HCT116 (cell line): ENCODE measurements around the gene MN1. TPM values are rescaled to one million over a fixed set of nuclear protein-coding genes. Genes with fewer than 3 reads are reported as not detected.

Source experiments
- ATAC-seq: fragments of 200-7000 bp; cut with Tn5 transposase; 2 replicates; pipeline ENCODE4 v1.9.1; 2020; ENCODE audit warnings: mild to moderate bottlenecking, moderate library complexity
- BruUV-seq: library from RNA; stranded (reverse); fragments of 400-500 nt; replicated peaks from 2 replicates; lab custom pipeline; 2021; lab: Mats Ljungman, UMichigan
- CTCF ChIA-PET: fragments of 300-600 bp; sonication (Branson Sonifier 250); formaldehyde crosslinking; loops from one replicate; lab custom pipeline; 2021; ENCODE audit warnings: antibody characterized with exemption; lab: Charles Lee
- POLR2A ChIA-PET: fragments of 300-600, 350-600 bp; sonication (Branson Sonifier 250); formaldehyde crosslinking; loops from one replicate; lab custom pipeline; 2021; ENCODE audit warnings: antibody characterized with exemption; lab: Charles Lee
- RAD21 ChIA-PET, 2 experiments: fragments of 300-600 bp; sonication (Branson Sonifier 250); formaldehyde crosslinking; loops; one replicate each; lab custom pipeline; 2023; ENCODE audit warnings: low total read pairs in 2 of 2; ENCODE audit not compliant: uncharacterized antibody in 2 of 2, unreplicated experiment in 2 of 2, low non-redundant PET in 1 of 2; lab: Charles Lee
- DNase-seq: peaks from one replicate; pipeline ENCODE4 v3.0.0-alpha.2; 2010; ENCODE audit warnings: low read depth, low spot score
- H2AFZ ChIP-seq: fragments of 200-600 bp; shearing (Covaris generic), sonication (generic); 2 replicates; pipeline ENCODE4 v1.6.1; 2017; ENCODE audit warnings: low read depth, mixed run types, mixed read lengths, antibody characterized with exemption, low read length; ENCODE audit not compliant: poor library complexity, severe bottlenecking
- H3K27ac ChIP-seq: 2 replicates; pipeline ENCODE4 v1.5.1; 2012; ENCODE audit warnings: low read depth, low read length
- H3K27me3 ChIP-seq: fragments of 200-600 bp; sonication (generic); 2 replicates; pipeline ENCODE4 v1.6.1; 2016; ENCODE audit warnings: mixed run types, low read length, mixed read lengths; ENCODE audit not compliant: insufficient read depth
- H3K36me3 ChIP-seq, 2 experiments: fragments of 200-500 bp in 1 of 2; fragments of 200-600 bp in 1 of 2; sonication (Bioruptor generic) in 1 of 2; sonication (generic) in 1 of 2; 2 replicates each; pipeline versions ENCODE4 v1.5.1 to v1.6.1; 2014 to 2016; ENCODE audit warnings: low read length in 2 of 2, inconsistent platforms in 1 of 2, mixed read lengths in 1 of 2, mixed run types in 1 of 2; ENCODE audit not compliant: insufficient read depth in 2 of 2, control insufficient read depth in 1 of 2
- H3K4me1 ChIP-seq, 2 experiments: fragments of 200-600 bp in 1 of 2; sonication (generic) in 1 of 2; 2 replicates each; pipeline versions ENCODE4 v1.5.1 to v1.6.1; 2012 to 2017; ENCODE audit warnings: low read length in 2 of 2, inconsistent platforms in 1 of 2, mild to moderate bottlenecking in 1 of 2, mixed read lengths in 1 of 2, mixed run types in 1 of 2, moderate library complexity in 1 of 2; ENCODE audit not compliant: insufficient read depth in 2 of 2, control insufficient read depth in 1 of 2
- H3K4me2 ChIP-seq: fragments of 200-600 bp; sonication (generic); 2 replicates; pipeline ENCODE4 v1.6.1; 2017; ENCODE audit warnings: mixed run types, low read length, mixed read lengths
- H3K4me3 ChIP-seq, 2 experiments: fragments of 200-600 bp in 1 of 2; sonication (generic) in 1 of 2; replicated peaks in 1 of 2; 2 replicates each; pipeline ENCODE4 v1.5.1; 2011 to 2016; ENCODE audit warnings: low read length in 2 of 2, control low read depth in 1 of 2, low read depth in 1 of 2, mild to moderate bottlenecking in 1 of 2, mixed read lengths in 1 of 2, mixed run types in 1 of 2
- H3K79me2 ChIP-seq: fragments of 200-600 bp; sonication (generic); 2 replicates; pipeline ENCODE4 v1.6.1; 2017; ENCODE audit warnings: mild to moderate bottlenecking, mixed run types, low read length, moderate library complexity, mixed read lengths; ENCODE audit not compliant: insufficient read depth
- H3K9ac ChIP-seq: fragments of 200-600 bp; sonication (generic); 2 replicates; pipeline ENCODE4 v1.6.1; 2016; ENCODE audit warnings: low read length, mixed read lengths
- H3K9me2 ChIP-seq: fragments of 200-600 bp; sonication (generic), shearing (Covaris generic); 2 replicates; pipeline ENCODE4 v1.6.1; 2017; ENCODE audit warnings: mixed run types, mild to moderate bottlenecking, moderate library complexity; ENCODE audit not compliant: insufficient read depth
- H3K9me3 ChIP-seq, 2 experiments: fragments of 200-500 bp in 1 of 2; fragments of 200-600 bp in 1 of 2; sonication (Bioruptor generic) in 1 of 2; sonication (generic) in 1 of 2; 2 replicates each; pipeline ENCODE4 v1.6.1; 2014 to 2017; ENCODE audit warnings: low read length in 2 of 2, mixed read lengths in 2 of 2, inconsistent platforms in 1 of 2, low read depth in 1 of 2, mild to moderate bottlenecking in 1 of 2, mixed run types in 1 of 2, moderate library complexity in 1 of 2; ENCODE audit not compliant: control insufficient read depth in 1 of 2, insufficient read depth in 1 of 2
- H4K20me1 ChIP-seq: fragments of 200-600 bp; sonication (generic), shearing (Covaris generic); 2 replicates; pipeline ENCODE4 v1.6.1; 2017; ENCODE audit warnings: mixed run types, mild to moderate bottlenecking, moderate library complexity; ENCODE audit not compliant: insufficient read depth
- CEBPB ChIP-seq: IDR thresholded peaks from 2 replicates; pipeline ENCODE4 v1.6.1; 2012; ENCODE audit warnings: low read depth
- EGR1 ChIP-seq: IDR thresholded peaks from 2 replicates; pipeline ENCODE4 v1.6.1; 2012; ENCODE audit warnings: low read depth
- ELF1 ChIP-seq: IDR thresholded peaks from 2 replicates; pipeline ENCODE4 v1.6.1; 2012; ENCODE audit warnings: low read depth, borderline replicate concordance
- EZH2 ChIP-seq: fragments of 200-600 bp; sonication (generic); IDR thresholded peaks from 2 replicates; pipeline ENCODE4 v1.6.1; 2017; ENCODE audit warnings: antibody characterized with exemption, mixed run types
- EZH2phosphoT487 ChIP-seq: fragments of 200-600 bp; IDR thresholded peaks from 2 replicates; pipeline ENCODE4 v1.6.1; 2018; ENCODE audit warnings: antibody characterized with exemption, borderline replicate concordance
- FOSL1 ChIP-seq: IDR thresholded peaks from 2 replicates; pipeline ENCODE4 v1.6.1; 2012; ENCODE audit warnings: low read depth
- POLR2AphosphoS5 ChIP-seq: IDR thresholded peaks from 2 replicates; pipeline ENCODE4 v1.6.1; 2011; ENCODE audit warnings: mild to moderate bottlenecking, low read depth, low read length, moderate library complexity
- RAD21 ChIP-seq: IDR thresholded peaks from 2 replicates; pipeline ENCODE4 v1.6.1; 2012; ENCODE audit warnings: low read depth, mild to moderate bottlenecking
- SIN3A ChIP-seq: IDR thresholded peaks from 2 replicates; pipeline ENCODE4 v1.6.1; 2012; ENCODE audit warnings: low read depth
- SP1 ChIP-seq: IDR thresholded peaks from 2 replicates; pipeline ENCODE4 v1.6.1; 2012; ENCODE audit warnings: low read depth
- SRF ChIP-seq: IDR thresholded peaks from 2 replicates; pipeline ENCODE4 v1.6.1; 2012; ENCODE audit warnings: low read depth
- TCF7L2 ChIP-seq: IDR thresholded peaks from 2 replicates; pipeline ENCODE4 v1.7.0; 2011; ENCODE audit warnings: borderline replicate concordance, inconsistent platforms; ENCODE audit not compliant: insufficient read depth, insufficient read length; ENCODE audit errors: extremely low read depth
- YY1 ChIP-seq: IDR thresholded peaks from 2 replicates; pipeline ENCODE4 v1.6.1; 2011; ENCODE audit warnings: low read length, low read depth, moderate library complexity, mild to moderate bottlenecking; ENCODE audit not compliant: insufficient replicate concordance; ENCODE audit errors: extremely low read depth
- ZFX ChIP-seq: fragments of 450-650 bp; IDR thresholded peaks from 2 replicates; pipeline ENCODE4 v1.6.1; 2017
- ZNF274 ChIP-seq: fragments of 200-500 bp; sonication (Bioruptor generic); IDR thresholded peaks from 2 replicates; pipeline ENCODE4 v1.6.1; 2014; ENCODE audit warnings: mild to moderate bottlenecking, low read depth, low read length, inconsistent platforms
- intact Hi-C: fragments of 100-400 bp; cut with micrococcal nuclease; formaldehyde crosslinking; loops from 2 replicates; pipeline ENCODE4 v1.10.0; 2022
- total RNA-seq: library from RNA; stranded (reverse); gene quantifications from one replicate; pipeline ENCODE4 v1.2.1, GENCODE V29; 2021; ENCODE audit not compliant: unreplicated experiment
- TF ChIP-seq, protein P1 (sequence below): IDR thresholded peaks from 2 replicates; pipeline ENCODE4 v1.6.1; 2012
- TF ChIP-seq, protein P2 (sequence below): IDR thresholded peaks from 2 replicates; pipeline ENCODE4 v1.6.1; 2012; ENCODE audit warnings: low read depth
- TF ChIP-seq, protein P3 (sequence below): IDR thresholded peaks from 2 replicates; pipeline ENCODE4 v1.6.1; 2011; ENCODE audit warnings: mild to moderate bottlenecking, low read length, moderate library complexity; ENCODE audit not compliant: insufficient replicate concordance; ENCODE audit errors: extremely low read depth
- TF ChIP-seq, protein P4 (sequence below): IDR thresholded peaks from 2 replicates; pipeline ENCODE4 v1.6.1; 2012
- TF ChIP-seq, protein P5 (sequence below), 3 experiments: fragments of 200-600 bp in 1 of 3; sonication (generic) in 1 of 3; IDR thresholded peaks in 2 of 3; conservative IDR thresholded peaks in 1 of 3; 2 replicates each; pipeline ENCODE4 v1.5.1; 2012 to 2017; ENCODE audit warnings: low read depth in 2 of 3, low read length in 2 of 3, antibody characterized with exemption in 1 of 3, borderline replicate concordance in 1 of 3, control low read depth in 1 of 3, mild to moderate bottlenecking in 1 of 3, mixed read lengths in 1 of 3, mixed run types in 1 of 3, moderate library complexity in 1 of 3; ENCODE audit not compliant: insufficient read depth in 1 of 3

The MN1 gene
- total RNA-seq, 1 experiment from 2014 or later, result 2.9 TPM

DNA sequence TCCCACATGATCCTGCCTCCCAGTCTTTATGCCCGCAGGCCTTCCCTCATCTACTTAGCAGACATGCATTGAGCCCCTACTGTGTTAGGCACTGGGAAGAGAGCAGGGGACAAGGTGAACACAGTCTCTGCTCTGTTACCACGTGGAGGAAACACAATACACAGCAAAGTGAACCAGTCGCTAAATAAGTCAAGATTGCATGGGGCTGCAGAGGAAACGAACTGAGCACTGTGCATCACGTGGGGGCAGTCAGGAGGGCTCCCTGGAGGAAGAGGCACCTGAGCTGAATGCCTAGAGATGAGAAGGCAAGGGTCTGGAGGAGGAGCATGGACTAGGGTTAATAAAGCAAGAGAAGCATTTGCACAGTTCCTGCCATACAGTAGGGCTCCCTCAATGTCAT lies 102.7 kb downstream of the MN1 start:
- Histone ChIP-seq H3K79me2 (no peaks in the 10 kb centered on the region), H3K4me3 (no peak overlapping the region), H3K9me3 (peaks cover 4 to 8% of the 10 kb centered on the region in 2 experiments; a peak in 2 of 4 replicates), H3K36me3 (no peaks in the 10 kb centered on the region), H3K9me2 (no peaks in the 10 kb centered on the region), H3K27ac (no peak overlapping the region), H3K27me3 (no peaks in the 10 kb centered on the region), H3K9ac (no peak overlapping the region), H2AFZ (no peak overlapping the region), H3K4me2 (no peak overlapping the region), H4K20me1 (no peaks in the 10 kb centered on the region), H3K4me1 (no peaks in the 10 kb centered on the region)
- ChIA-PET POLR2A (no interaction called here), CTCF (no interaction called here), RAD21 (no interaction called here)
- ATAC-seq (no peak), DNase-seq (no peak)
- intact Hi-C loops, result loop anchor here (10.0 kb wide), 1 partner anchor 1376 kb away; the partner anchor contains the start of gene KREMEN1
- BruUV-seq, result no TSS peak
- TF ChIP-seq EGR1 (no peak), SRF (no peak), SP1 (no peak), POLR2AphosphoS5 (no peak), TCF7L2 (no peak), CEBPB (no peak), YY1 (no peak), ZFX (no peak), EZH2phosphoT487 (no peak), ELF1 (no peak), RAD21 (no peak), ZNF274 (no peak), SIN3A (no peak), EZH2 (no peak), FOSL1 (no peak)
- TF ChIP-seq, protein P1, sequence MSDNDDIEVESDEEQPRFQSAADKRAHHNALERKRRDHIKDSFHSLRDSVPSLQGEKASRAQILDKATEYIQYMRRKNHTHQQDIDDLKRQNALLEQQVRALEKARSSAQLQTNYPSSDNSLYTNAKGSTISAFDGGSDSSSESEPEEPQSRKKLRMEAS, result no peak
- TF ChIP-seq, protein P2, sequence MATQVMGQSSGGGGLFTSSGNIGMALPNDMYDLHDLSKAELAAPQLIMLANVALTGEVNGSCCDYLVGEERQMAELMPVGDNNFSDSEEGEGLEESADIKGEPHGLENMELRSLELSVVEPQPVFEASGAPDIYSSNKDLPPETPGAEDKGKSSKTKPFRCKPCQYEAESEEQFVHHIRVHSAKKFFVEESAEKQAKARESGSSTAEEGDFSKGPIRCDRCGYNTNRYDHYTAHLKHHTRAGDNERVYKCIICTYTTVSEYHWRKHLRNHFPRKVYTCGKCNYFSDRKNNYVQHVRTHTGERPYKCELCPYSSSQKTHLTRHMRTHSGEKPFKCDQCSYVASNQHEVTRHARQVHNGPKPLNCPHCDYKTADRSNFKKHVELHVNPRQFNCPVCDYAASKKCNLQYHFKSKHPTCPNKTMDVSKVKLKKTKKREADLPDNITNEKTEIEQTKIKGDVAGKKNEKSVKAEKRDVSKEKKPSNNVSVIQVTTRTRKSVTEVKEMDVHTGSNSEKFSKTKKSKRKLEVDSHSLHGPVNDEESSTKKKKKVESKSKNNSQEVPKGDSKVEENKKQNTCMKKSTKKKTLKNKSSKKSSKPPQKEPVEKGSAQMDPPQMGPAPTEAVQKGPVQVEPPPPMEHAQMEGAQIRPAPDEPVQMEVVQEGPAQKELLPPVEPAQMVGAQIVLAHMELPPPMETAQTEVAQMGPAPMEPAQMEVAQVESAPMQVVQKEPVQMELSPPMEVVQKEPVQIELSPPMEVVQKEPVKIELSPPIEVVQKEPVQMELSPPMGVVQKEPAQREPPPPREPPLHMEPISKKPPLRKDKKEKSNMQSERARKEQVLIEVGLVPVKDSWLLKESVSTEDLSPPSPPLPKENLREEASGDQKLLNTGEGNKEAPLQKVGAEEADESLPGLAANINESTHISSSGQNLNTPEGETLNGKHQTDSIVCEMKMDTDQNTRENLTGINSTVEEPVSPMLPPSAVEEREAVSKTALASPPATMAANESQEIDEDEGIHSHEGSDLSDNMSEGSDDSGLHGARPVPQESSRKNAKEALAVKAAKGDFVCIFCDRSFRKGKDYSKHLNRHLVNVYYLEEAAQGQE, result no peak
- TF ChIP-seq, protein P3, sequence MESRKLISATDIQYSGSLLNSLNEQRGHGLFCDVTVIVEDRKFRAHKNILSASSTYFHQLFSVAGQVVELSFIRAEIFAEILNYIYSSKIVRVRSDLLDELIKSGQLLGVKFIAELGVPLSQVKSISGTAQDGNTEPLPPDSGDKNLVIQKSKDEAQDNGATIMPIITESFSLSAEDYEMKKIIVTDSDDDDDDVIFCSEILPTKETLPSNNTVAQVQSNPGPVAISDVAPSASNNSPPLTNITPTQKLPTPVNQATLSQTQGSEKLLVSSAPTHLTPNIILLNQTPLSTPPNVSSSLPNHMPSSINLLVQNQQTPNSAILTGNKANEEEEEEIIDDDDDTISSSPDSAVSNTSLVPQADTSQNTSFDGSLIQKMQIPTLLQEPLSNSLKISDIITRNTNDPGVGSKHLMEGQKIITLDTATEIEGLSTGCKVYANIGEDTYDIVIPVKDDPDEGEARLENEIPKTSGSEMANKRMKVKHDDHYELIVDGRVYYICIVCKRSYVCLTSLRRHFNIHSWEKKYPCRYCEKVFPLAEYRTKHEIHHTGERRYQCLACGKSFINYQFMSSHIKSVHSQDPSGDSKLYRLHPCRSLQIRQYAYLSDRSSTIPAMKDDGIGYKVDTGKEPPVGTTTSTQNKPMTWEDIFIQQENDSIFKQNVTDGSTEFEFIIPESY, result no peak
- TF ChIP-seq, protein P4, sequence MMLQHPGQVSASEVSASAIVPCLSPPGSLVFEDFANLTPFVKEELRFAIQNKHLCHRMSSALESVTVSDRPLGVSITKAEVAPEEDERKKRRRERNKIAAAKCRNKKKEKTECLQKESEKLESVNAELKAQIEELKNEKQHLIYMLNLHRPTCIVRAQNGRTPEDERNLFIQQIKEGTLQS, result no peak
- TF ChIP-seq, protein P5, sequence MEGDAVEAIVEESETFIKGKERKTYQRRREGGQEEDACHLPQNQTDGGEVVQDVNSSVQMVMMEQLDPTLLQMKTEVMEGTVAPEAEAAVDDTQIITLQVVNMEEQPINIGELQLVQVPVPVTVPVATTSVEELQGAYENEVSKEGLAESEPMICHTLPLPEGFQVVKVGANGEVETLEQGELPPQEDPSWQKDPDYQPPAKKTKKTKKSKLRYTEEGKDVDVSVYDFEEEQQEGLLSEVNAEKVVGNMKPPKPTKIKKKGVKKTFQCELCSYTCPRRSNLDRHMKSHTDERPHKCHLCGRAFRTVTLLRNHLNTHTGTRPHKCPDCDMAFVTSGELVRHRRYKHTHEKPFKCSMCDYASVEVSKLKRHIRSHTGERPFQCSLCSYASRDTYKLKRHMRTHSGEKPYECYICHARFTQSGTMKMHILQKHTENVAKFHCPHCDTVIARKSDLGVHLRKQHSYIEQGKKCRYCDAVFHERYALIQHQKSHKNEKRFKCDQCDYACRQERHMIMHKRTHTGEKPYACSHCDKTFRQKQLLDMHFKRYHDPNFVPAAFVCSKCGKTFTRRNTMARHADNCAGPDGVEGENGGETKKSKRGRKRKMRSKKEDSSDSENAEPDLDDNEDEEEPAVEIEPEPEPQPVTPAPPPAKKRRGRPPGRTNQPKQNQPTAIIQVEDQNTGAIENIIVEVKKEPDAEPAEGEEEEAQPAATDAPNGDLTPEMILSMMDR (IDR thresholded peaks at IDR 0.05 in 2 of 3, conservative IDR thresholded peaks at IDR 0.05 in 1 of 3; ENCODE audit: borderline replicate concordance in 1 of 3, insufficient read depth in 1 of 3, low read depth in 2 of 3, low read length in 2 of 3), result no peak
